Memory B cell (primary cell): ENCODE measurements around the gene LONP1.
"Not testable (repeated sequence)": the region's sequence is repeated elsewhere in the genome, so short reads cannot be mapped to it uniquely, and the experiment has no call there.

Experiments
- ATAC-seq: fragments of 150-1000 bp; cut with Tn5 transposase; 2 replicates; pipeline ENCODE4 v1.10.0; 2021; ENCODE audit warnings: low read depth, mild to moderate bottlenecking, moderate library complexity
- DNase-seq, 2 donors: peaks; one replicate each; pipeline ENCODE4 v3.0.0; 2022; ENCODE audit warnings: low spot score in 2 of 2
- H3K27ac Mint-ChIP-seq: one replicate; pipeline ENCODE4 v1.8.0; 2022; ENCODE audit warnings: mild to moderate bottlenecking, moderate library complexity, mixed read lengths
- H3K27me3 Mint-ChIP-seq: one replicate; pipeline ENCODE4 v1.8.0; 2022; ENCODE audit warnings: mixed read lengths
- H3K36me3 Mint-ChIP-seq: one replicate; pipeline ENCODE4 v1.8.0; 2022; ENCODE audit warnings: mild to moderate bottlenecking, mixed read lengths
- H3K4me1 Mint-ChIP-seq: one replicate; pipeline ENCODE4 v1.8.0; 2022; ENCODE audit warnings: mixed read lengths
- H3K4me3 Mint-ChIP-seq: one replicate; pipeline ENCODE4 v1.8.0; 2022; ENCODE audit warnings: mild to moderate bottlenecking, moderate library complexity, mixed read lengths
- H3K9me3 Mint-ChIP-seq: one replicate; pipeline ENCODE4 v1.8.0; 2022; ENCODE audit warnings: mixed read lengths

The LONP1 gene

DNA sequence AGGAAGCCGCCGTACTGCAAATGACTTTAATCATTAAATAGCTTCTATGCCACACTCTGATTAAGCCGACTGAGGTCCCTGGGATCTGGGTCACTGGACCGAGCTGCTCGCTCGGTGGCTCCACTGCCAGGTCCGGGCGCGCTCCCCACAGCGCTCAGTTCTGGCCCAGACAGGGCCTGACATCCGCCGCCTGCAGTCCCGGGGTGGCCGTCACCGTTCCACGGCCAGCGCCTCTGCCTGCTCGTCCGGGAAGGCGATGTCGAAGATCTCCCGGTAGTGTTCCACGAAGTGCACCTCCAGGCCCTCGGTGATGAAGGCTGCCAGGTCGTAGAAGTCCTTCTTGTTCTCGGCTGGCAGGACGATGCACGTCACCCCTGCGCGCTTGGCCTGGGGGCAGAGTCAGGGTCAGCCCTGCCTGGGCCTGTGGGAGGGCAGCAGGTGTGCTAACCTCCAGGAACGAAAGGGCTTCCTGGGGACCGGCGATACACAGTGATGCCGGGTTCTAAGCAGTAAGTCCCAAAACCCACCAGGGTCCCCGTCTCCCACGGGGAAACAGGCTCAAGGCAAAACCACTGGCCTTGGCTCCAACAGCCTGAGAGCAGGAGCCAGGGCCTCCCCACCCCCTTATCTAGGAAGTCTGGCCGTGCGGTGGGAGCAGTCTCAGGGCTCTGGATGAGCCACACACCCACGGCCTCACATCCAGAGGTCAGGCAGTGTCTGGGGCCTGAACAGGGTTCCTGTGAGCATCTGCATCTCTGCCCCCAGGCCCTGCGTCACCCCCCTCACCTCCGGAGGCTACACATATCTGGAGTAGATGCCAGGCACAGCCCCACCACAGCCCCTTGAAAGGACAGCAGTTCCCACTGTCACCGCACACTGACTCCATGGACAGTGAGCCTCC, 27.9 kb downstream of the LONP1 start:
- ATAC-seq: no peak
- H3K4me3 Mint-ChIP-seq: peak overlapping the region; percentile 51
- H3K4me1 Mint-ChIP-seq: peaks cover 27% of the 10 kb centered on the region
- H3K9me3 Mint-ChIP-seq: no peaks in the 10 kb centered on the region
- peak overlapping the region; percentile 47 for H3K27ac Mint-ChIP-seq
- peak; percentile 29 to 46 for DNase-seq
- no peaks in the 10 kb centered on the region for H3K27me3 Mint-ChIP-seq
- peaks cover 18% of the 10 kb centered on the region for H3K36me3 Mint-ChIP-seq

DNA sequence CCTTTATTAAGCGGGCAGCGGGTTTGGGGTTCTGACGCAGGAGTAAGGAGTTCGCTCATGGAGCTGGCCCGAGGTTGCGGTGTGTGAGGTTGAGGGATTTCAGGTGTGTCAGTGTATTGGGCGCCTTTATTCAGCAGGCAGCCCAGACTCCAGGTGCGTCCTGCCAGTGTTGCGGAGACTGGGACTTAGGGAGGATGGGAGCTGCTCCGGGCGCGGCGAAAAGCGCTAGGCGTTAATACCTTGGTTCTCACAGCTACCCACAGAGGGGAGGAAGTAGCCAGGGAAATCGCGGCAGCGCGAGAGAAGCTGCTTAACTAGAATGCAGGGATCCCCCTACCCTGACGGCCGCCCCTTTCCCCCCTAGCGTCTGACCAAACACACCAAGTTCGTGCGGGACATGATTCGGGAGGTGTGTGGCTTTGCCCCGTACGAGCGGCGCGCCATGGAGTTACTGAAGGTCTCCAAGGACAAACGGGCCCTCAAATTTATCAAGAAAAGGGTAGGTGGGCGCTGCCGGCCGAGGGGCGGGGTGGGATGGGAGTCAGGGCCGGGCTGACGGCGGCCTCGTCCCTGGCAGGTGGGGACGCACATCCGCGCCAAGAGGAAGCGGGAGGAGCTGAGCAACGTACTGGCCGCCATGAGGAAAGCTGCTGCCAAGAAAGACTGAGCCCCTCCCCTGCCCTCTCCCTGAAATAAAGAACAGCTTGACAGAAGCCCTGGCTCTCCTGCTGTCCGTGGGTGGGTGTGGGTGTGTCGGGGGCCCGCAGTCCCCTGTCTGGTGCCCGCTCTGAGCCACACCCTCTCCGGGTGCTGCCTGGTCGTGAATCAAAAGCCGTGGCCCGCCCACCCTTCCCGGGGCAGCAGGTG, 28.8 kb downstream of the LONP1 start:
- peaks cover 17% of the 10 kb centered on the region for H3K36me3 Mint-ChIP-seq
- ATAC-seq (no peak), DNase-seq (peak; percentile 37 to 54)
- no peaks in the 10 kb centered on the region for H3K9me3 Mint-ChIP-seq
- no peaks in the 10 kb centered on the region for H3K27me3 Mint-ChIP-seq
- H3K4me3 Mint-ChIP-seq: peak overlapping the region; percentile 94
- H3K4me1 Mint-ChIP-seq: peaks cover 30% of the 10 kb centered on the region
- H3K27ac Mint-ChIP-seq: peak overlapping the region; percentile 99

DNA sequence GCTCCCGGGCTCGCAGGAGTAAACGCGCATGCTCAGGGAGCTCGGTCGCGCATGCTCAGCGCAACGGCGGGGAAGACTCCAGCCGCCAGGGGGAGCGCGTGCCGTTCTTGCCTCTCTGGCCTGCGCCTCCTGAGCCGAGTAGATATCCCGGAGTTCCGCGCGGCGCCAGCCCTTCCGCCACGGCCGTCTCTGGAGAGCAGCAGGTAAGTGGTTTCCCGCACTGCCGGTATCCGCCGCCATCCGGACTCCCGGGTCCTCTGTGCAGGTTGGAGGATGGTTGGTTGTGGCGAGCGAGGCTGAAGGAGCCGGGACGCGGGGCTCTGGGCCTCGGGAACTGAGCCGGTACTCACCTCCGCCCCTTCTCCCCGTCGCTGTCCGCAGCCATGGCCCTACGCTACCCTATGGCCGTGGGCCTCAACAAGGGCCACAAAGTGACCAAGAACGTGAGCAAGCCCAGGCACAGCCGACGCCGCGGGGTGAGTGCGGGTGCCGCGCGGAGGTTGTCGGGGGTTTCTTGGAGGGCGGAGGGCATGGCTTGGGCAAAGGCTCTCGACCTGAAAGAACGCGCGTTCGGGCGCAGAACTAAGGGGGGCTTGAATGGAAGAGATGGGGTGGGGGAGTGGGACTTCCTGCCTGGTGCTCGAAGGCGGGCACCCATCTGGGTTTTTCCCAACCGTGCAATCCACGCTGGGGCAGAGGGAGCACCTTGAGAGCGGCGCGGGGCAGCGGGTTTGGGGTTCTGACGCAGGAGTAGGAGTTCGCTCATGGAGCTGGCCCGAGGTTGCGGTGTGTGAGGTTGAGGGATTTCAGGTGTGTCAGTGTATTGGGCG, 29.6 kb downstream of the LONP1 start, which contains the start of gene RPL36:
Gene RPL36, plus strand, starts transcription at position 171 of the 830 bp plus-strand sequence. Its CDS starts 213 bp downstream, at position 384.
- Mint-ChIP-seq H3K9me3 (no peaks in the 10 kb centered on the region), H3K4me3 (peak within 1 kb of the TSS; percentile 94), H3K27ac (peak within 1 kb of the TSS; percentile 99), H3K36me3 (peaks cover 17% of the 10 kb centered on the region), H3K4me1 (peaks cover 30% of the 10 kb centered on the region), H3K27me3 (no peaks in the 10 kb centered on the region)
- DNase-seq (peak; percentile 100), ATAC-seq (peak; percentile 53)

DNA sequence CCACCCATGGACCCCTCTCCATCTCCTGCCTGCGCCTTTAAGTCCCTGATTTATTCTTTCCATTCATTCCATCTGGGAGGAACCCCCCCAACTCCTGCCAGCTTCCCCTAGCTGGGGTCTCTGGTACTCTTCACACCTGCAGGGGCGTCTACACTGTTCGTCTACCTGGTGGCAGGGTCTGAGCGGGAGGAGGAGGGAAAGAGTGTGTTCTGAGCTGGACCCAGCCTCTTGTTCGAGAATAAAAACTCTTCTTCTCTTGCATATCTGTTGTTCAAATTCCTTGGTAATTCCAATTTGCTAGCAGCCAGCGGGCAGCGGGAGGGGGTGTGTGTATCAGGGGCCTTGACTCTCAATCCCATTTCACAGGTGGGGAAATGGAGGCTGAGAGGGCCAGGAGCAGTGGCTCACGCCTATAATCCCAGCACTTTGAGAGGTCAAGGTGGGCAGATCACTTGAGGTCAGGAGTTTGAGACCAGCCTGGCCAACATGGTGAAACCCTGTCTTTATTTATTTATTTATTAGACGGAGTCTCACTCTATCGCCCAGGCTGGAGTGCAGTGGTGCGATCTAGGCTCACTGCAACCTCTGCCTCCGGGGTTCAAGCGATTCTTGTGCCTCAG, 31.6 kb downstream of the LONP1 start:
- not testable (repeated sequence) for H3K9me3 Mint-ChIP-seq, H3K27me3 Mint-ChIP-seq, ATAC-seq, H3K36me3 Mint-ChIP-seq, DNase-seq, H3K27ac Mint-ChIP-seq
- Mint-ChIP-seq H3K4me1 (peaks cover 30% of the 10 kb centered on the region), H3K4me3 (peak overlapping the region; percentile 75)

DNA sequence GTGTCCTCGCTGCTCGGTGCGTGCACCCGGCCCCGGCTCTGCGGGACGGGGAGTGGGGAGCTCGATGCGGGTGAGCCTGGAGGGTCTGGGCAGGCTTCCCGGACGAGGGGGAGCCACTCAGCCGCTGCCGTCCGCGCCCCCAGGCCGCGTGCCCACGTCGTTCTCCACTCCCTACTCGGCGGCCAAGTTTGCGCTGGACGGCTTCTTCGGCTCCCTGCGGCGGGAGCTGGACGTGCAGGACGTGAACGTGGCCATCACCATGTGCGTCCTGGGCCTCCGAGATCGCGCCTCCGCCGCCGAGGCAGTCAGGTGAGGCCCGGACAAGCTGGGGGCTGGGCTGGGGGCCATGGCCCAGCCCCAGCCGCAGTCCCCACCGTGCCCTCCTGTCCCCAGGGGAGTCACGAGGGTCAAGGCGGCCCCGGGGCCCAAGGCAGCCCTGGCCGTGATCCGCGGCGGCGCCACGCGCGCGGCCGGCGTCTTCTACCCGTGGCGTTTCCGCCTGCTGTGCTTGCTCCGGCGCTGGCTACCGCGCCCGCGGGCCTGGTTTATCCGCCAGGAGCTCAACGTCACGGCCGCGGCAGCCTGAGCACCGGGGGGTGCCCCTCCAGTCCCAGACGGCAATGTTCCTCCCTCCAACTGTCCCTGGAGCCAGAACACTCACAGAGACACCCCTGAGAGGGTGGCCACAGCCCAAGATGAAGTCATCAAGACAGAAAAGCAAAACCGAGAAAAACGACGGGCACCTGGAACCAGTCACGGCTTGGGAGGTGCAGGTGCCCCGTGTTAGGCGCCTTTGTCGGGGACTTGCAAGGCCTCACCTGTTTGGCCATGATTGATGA, 32.4 kb downstream of the LONP1 start:
- peaks cover 23% of the 10 kb centered on the region for H3K4me1 Mint-ChIP-seq
- H3K36me3 Mint-ChIP-seq: peaks cover 4% of the 10 kb centered on the region
- H3K27me3 Mint-ChIP-seq: no peaks in the 10 kb centered on the region
- H3K27ac Mint-ChIP-seq: peak overlapping the region; percentile 83
- no peak for DNase-seq
- H3K9me3 Mint-ChIP-seq: no peaks in the 10 kb centered on the region
- no peak for ATAC-seq
- peak overlapping the region; percentile 84 for H3K4me3 Mint-ChIP-seq

DNA sequence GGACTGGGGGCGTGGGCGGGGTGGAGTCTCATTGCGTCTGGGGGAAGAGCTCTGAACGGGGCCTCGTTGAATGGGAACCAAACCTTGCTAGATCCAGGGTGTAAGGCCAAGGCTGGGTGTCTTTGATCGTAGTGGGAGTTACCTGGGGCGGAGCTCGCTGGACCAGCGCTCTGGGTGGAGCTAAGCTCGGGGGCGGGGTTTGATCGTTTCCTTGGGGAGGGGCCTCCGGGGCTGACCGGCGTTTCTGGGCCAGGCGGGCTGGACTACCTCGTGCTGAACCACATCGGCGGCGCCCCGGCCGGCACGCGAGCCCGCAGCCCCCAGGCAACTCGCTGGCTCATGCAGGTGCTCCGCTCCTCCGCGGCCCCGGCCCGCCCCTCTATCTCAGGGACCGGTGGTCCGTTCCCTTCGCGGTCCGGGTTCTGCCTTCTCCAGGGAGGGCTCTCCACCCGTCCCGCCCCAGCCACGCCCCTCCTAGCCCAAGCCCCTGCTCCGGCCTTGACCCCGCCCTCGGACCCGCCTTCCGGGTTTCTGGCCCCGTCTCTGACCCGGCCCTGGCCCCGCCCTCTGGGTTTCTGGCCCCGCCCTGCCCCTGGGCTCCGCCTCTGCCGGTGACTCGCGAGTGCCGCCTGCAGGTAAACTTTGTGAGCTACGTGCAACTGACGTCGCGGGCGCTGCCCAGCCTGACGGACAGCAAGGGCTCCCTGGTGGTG, 33.1 kb downstream of the LONP1 start:
- peaks cover 4% of the 10 kb centered on the region for H3K36me3 Mint-ChIP-seq
- peaks cover 25% of the 10 kb centered on the region for H3K4me1 Mint-ChIP-seq
- H3K4me3 Mint-ChIP-seq: peak overlapping the region; percentile 84
- DNase-seq (peak; percentile 95 to 99), ATAC-seq (peak; percentile 71)
- H3K27ac Mint-ChIP-seq: peak overlapping the region; percentile 83
- no peaks in the 10 kb centered on the region for H3K9me3 Mint-ChIP-seq
- no peaks in the 10 kb centered on the region for H3K27me3 Mint-ChIP-seq

DNA sequence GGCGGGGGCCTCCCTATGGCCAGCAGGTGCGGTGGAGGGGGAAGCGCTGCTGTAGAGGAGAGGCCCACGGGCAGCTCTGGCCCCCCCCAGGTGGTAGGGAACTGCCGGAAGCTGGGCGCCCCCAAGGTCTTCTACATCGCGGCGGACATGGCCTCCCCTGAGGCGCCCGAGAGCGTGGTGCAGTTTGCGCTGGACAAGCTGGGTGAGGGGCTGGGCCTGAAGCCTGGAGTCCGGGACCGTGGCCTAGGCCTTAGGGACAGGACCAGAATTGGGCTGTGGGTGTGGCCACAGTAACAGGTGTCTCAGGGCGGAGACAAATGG, 33.7 kb downstream of the LONP1 start:
- Mint-ChIP-seq H3K4me1 (peaks cover 30% of the 10 kb centered on the region), H3K9me3 (peaks cover 3% of the 10 kb centered on the region), H3K27me3 (no peaks in the 10 kb centered on the region), H3K36me3 (peaks cover 4% of the 10 kb centered on the region), H3K4me3 (peak overlapping the region; percentile 84), H3K27ac (peak overlapping the region; percentile 83)
- DNase-seq (no peak), ATAC-seq (no peak)

DNA sequence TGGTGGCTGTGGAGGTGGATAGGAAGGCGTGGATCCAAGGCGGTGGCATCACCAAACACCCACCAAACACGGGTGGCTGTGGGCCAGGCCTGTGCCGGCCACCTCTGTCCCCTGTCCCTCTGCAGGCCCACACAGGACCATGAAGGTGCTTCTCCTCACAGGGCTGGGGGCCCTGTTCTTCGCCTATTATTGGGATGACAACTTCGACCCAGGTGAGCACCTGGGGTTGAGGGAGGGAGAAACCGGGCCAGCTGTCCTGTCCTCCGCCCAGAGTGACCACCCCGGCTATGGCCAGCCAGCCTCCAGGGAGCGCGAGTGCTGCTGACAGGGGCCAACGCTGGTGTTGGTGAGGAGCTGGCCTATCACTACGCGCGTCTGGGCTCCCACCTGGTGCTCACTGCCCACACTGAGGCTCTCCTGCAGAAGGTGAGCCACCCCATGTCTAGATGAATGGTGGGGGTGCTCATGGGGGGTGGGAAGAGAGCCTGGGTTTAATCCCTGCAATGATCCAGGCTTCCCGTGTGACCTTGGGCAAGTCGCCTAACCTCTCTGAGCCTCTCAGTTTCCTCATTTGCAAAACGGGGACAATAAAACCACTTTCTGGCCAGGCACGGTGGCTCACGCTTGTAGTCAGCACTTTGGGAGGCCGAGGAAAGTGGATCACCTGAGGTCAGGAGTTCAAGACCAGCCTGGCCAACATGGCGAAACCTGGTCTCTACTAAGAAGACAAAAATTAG, 35.1 kb downstream of the LONP1 start:
- Mint-ChIP-seq H3K4me3 (no peak overlapping the region), H3K36me3 (no peaks in the 10 kb centered on the region), H3K27ac (no peak overlapping the region), H3K4me1 (peaks cover 23% of the 10 kb centered on the region), H3K27me3 (no peaks in the 10 kb centered on the region), H3K9me3 (peaks cover 3% of the 10 kb centered on the region)
- DNase-seq (no peak), ATAC-seq (no peak)

DNA sequence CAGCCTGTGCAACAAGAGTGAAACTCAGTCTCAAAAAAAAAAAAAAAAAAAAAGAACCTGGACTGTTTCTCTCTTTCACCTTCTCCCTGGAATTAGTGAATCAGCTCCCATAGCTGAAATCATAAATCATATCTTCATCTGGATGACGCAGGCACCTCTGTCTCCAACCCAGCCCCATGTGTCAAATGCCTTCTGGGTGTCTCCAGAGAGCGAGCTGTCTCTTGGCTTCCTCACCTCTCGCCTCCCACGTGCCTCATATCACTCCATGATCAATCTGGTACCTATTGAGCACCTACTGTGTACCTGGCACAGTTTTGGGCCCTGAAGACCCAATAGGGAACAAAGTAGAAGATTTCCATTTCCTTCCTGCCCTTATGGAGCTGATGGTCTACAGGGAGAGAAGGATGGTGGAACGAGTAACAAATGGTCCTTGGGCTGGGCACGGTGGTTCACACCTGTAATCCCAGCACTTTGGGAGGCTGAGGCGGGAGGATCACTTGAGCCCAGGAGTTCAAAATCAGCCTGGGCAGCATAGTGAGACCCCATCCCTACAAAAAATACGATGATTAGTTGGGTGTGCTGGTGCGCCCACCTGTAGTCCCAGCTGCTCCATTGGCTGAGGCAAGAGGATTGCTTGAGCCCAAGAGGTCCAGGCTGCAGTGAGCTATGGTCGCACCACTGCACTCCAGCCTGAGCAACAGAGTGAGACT, 36.6 kb downstream of the LONP1 start:
- Mint-ChIP-seq H3K27me3 (no peaks in the 10 kb centered on the region), H3K4me3 (no peak overlapping the region), H3K36me3 (no peaks in the 10 kb centered on the region), H3K9me3 (peaks cover 3% of the 10 kb centered on the region), H3K27ac (no peak overlapping the region), H3K4me1 (peaks cover 28% of the 10 kb centered on the region)
- DNase-seq: no peak
- ATAC-seq: no peak

DNA sequence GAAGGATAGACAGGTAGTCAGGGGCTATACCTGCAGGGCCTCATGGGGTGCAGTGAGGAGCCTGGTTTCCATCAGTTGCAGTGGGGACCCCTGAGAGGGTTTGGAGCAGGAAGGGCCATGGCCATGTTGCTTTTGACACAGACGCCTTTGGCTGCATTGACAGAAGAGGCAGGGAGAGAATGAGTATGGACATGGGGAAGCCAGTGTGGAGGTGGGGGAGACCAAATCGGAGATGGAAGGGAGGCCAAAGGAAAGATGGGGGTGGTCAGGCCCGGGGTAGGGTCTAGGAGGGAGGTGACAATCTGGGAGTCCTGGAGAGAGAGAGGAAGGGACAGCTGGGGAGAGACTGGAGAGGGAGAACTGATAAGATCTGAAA, 37.9 kb downstream of the LONP1 start:
- ATAC-seq: no peak
- peak overlapping the region; percentile 87 for H3K4me3 Mint-ChIP-seq
- no peak for DNase-seq
- peaks cover 3% of the 10 kb centered on the region for H3K9me3 Mint-ChIP-seq
- no peaks in the 10 kb centered on the region for H3K27me3 Mint-ChIP-seq
- H3K36me3 Mint-ChIP-seq: no peaks in the 10 kb centered on the region
- no peak overlapping the region for H3K27ac Mint-ChIP-seq
- H3K4me1 Mint-ChIP-seq: peaks cover 28% of the 10 kb centered on the region

DNA sequence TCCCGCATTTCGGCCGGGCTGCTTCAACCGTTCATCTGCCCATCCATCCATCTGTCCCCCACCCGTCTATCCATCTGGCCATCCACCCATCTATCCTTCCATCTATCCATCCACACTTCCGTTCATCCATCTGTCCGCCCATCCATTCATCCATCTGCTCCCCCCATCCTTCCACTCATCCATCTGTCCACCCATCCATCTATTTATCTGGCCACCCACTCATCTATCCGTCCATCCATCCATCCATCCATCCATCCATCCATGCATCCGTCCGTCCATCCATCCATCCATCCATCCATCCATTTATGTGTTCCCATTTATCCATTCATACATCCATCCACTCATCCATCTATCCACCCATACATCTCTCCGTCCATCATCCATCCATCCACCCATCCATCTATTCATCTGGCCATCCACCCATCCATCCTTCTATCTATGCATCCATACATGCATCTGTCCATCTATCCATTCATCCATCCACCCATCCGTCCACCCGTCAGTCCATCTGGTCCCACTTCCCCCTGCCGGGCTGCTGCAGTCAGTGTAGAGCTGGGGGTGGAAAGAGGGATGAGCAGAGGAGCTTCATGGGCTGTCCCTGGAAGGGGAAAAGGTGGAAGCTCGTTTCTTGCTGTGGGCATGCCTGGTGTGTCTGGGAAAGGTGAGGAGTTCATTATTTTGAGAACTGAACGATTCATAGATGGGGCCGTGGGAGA, 38.4 kb downstream of the LONP1 start:
- no peaks in the 10 kb centered on the region for H3K27me3 Mint-ChIP-seq

More for the DNA sequence above, 38.4 kb downstream of the LONP1 start:
- ATAC-seq (no peak), DNase-seq (no peak)
- Mint-ChIP-seq H3K4me1 (peaks cover 26% of the 10 kb centered on the region), H3K4me3 (peak overlapping the region; percentile 87), H3K36me3 (no peaks in the 10 kb centered on the region), H3K9me3 (peaks cover 3% of the 10 kb centered on the region), H3K27ac (peak overlapping the region; percentile 93)
